ENCODE measurements around the gene SUFU.
"Not testable (repeated sequence)": the region's sequence is repeated elsewhere in the genome, so short reads cannot be mapped to it uniquely, and the experiment has no call there.

DNA sequence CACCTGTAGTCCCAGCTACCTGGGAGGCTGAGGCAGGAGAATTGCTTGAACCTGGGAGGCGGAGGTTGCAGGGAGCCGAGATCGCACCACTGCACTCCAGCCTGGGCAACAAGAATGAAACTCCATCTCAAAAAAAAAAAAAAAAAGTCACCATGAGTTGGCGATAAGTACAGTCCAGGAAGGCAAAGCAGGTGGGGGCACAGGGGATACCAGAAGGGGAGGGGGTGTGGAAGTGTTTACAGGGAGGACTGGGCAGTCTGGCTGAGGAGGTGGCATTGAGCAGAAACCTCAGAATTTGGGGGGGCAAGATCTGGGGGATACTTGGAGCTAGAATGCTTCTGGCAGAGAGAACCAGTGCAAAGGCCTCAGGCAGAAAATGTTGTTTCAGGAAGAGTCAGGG is 163.6 kb downstream of the SUFU start:
- TF ChIP-seq, protein P1, sequence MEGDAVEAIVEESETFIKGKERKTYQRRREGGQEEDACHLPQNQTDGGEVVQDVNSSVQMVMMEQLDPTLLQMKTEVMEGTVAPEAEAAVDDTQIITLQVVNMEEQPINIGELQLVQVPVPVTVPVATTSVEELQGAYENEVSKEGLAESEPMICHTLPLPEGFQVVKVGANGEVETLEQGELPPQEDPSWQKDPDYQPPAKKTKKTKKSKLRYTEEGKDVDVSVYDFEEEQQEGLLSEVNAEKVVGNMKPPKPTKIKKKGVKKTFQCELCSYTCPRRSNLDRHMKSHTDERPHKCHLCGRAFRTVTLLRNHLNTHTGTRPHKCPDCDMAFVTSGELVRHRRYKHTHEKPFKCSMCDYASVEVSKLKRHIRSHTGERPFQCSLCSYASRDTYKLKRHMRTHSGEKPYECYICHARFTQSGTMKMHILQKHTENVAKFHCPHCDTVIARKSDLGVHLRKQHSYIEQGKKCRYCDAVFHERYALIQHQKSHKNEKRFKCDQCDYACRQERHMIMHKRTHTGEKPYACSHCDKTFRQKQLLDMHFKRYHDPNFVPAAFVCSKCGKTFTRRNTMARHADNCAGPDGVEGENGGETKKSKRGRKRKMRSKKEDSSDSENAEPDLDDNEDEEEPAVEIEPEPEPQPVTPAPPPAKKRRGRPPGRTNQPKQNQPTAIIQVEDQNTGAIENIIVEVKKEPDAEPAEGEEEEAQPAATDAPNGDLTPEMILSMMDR (IDR thresholded peaks at IDR 0.05; ENCODE audit: borderline replicate concordance, extremely low read depth, low read length, poor library complexity, severe bottlenecking) = not testable (repeated sequence)
- not testable (repeated sequence) for TF ChIP-seq EZH2 (IDR thresholded peaks at IDR 0.05; ENCODE audit: borderline replicate concordance, low read depth, low read length, severe bottlenecking)
